GM12878 (cell line): ENCODE results near the gene SEC24A. TPM values are rescaled to one million over a fixed set of nuclear protein-coding genes. Genes with fewer than 3 reads are reported as not detected.

Experiments
- ATF2 ChIP-seq: IDR thresholded peaks from 2 replicates; pipeline ENCODE4 v1.6.1; 2012; ENCODE audit warnings: low read length, inconsistent platforms
- BCL11A ChIP-seq: IDR thresholded peaks from 2 replicates; pipeline ENCODE4 v1.6.1; 2011; ENCODE audit warnings: low read depth, low read length
- CHD1 ChIP-seq: IDR thresholded peaks from 2 replicates; pipeline ENCODE4 v1.6.1; 2012; ENCODE audit warnings: low read depth, low read length, improper control_type of control experiment
- EGR1 ChIP-seq, 2 experiments: IDR thresholded peaks; 1 replicate in 1 of 2; 2 replicates in 1 of 2; pipeline ENCODE4 v1.6.1; 2011 to 2012; ENCODE audit warnings: low read depth in 2 of 2, low read length in 2 of 2, borderline replicate concordance in 1 of 2, mild to moderate bottlenecking in 1 of 2, moderate library complexity in 1 of 2
- EP300 ChIP-seq, 2 experiments: fragments of 150-350 bp in 1 of 2; IDR thresholded peaks; 2 replicates each; pipeline ENCODE4 v1.6.1; 2011 to 2012; ENCODE audit warnings: low read depth in 2 of 2, low read length in 2 of 2, borderline replicate concordance in 1 of 2, improper control_type of control experiment in 1 of 2, inconsistent platforms in 1 of 2; ENCODE audit not compliant: control insufficient read depth in 1 of 2
- ETV6 ChIP-seq, 2 experiments: fragments of 450-650 bp in 1 of 2; IDR thresholded peaks in 1 of 2; conservative IDR thresholded peaks in 1 of 2; 2 replicates each; pipeline ENCODE4 v1.6.1; 2014; ENCODE audit warnings: antibody characterized with exemption in 1 of 2, borderline replicate concordance in 1 of 2, low read depth in 1 of 2, mild to moderate bottlenecking in 1 of 2, moderate library complexity in 1 of 2
- FOS ChIP-seq: IDR thresholded peaks from 3 replicates; pipeline ENCODE4 v1.6.1; 2011; ENCODE audit warnings: borderline replicate concordance; ENCODE audit not compliant: insufficient read length; ENCODE audit errors: extremely low read depth
- GATAD2B ChIP-seq: fragments of 450-650 bp; conservative IDR thresholded peaks from 2 replicates; pipeline ENCODE4 v1.6.1; 2017; ENCODE audit warnings: low read depth, mild to moderate bottlenecking, moderate library complexity
- IRF4 ChIP-seq: IDR thresholded peaks from 2 replicates; pipeline ENCODE4 v1.6.1; 2011; ENCODE audit warnings: low read depth, low read length
- JUND ChIP-seq: IDR thresholded peaks from 2 replicates; pipeline ENCODE4 v1.6.1; 2012; ENCODE audit warnings: low read depth, mild to moderate bottlenecking, low read length, improper control_type of control experiment, moderate library complexity
- MEF2A ChIP-seq: IDR thresholded peaks from 2 replicates; pipeline ENCODE4 v1.6.1; 2011; ENCODE audit warnings: low read depth, mild to moderate bottlenecking, low read length, moderate library complexity; ENCODE audit not compliant: insufficient read depth
- NFIC ChIP-seq: IDR thresholded peaks from 2 replicates; pipeline ENCODE4 v1.6.1; 2012; ENCODE audit warnings: low read depth, mild to moderate bottlenecking, inconsistent platforms, low read length, moderate library complexity
- PAX8 ChIP-seq: fragments of 450-650 bp; IDR thresholded peaks from 2 replicates; pipeline ENCODE4 v1.6.1; 2017; ENCODE audit warnings: mild to moderate bottlenecking, moderate library complexity
- RCOR1 ChIP-seq: conservative IDR thresholded peaks from 2 replicates; pipeline ENCODE4 v1.6.1; 2012; ENCODE audit warnings: low read depth, low read length, improper control_type of control experiment
- RUNX3 ChIP-seq: IDR thresholded peaks from 2 replicates; pipeline ENCODE4 v1.6.1; 2012; ENCODE audit warnings: low read length, inconsistent platforms
- SMAD1 ChIP-seq: fragments of 450-650 bp; IDR thresholded peaks from 2 replicates; pipeline ENCODE4 v1.6.1; 2018; ENCODE audit warnings: mild to moderate bottlenecking, low read depth; ENCODE audit not compliant: partially characterized antibody
- SUPT20H ChIP-seq: IDR thresholded peaks from 2 replicates; pipeline ENCODE4 v1.6.1; 2011; ENCODE audit warnings: low read depth, mild to moderate bottlenecking, low read length, moderate library complexity, borderline replicate concordance; ENCODE audit not compliant: control insufficient read depth
- polyA plus RNA-seq, 11 experiments: library from polyadenylated mRNA; depleted of rRNA in 4 of 11; unstranded in 6 of 11; stranded (reverse) in 5 of 11; fragments of >200 nt; fragmentation: Nextera tagmentation in 4 of 11; fragmentation: Illumina TruSeq in 1 of 11; extraction: Ambion mirVana in 4 of 11; extraction: Trizol in 1 of 11; gene quantifications; 1 replicate in 1 of 11; 2 replicates in 10 of 11; pipeline versions ENCODE4 v1.2.1 to v1.2.3, GENCODE V29; 2011 to 2016; ENCODE audit warnings: inconsistent platforms in 2 of 11, missing spikeins in 2 of 11, low read depth in 1 of 11
- total RNA-seq, 4 experiments: library from RNA; depleted of rRNA in 3 of 4; stranded (reverse); fragments of >200 nt in 3 of 4; fragmentation: Illumina TruSeq in 1 of 4; extraction: Trizol in 1 of 4; gene quantifications; 2 replicates each; pipeline versions ENCODE4 v1.2.1 to v1.2.3, GENCODE V29; 2013 to 2021
- TF ChIP-seq, protein P1 (sequence below): fragments of 450-650 bp; IDR thresholded peaks from 2 replicates; pipeline ENCODE4 v1.6.1; 2016; ENCODE audit warnings: mild to moderate bottlenecking
- TF ChIP-seq, protein P2 (sequence below): fragments of 450-650 bp; IDR thresholded peaks from 2 replicates; pipeline ENCODE4 v1.6.1; 2017; ENCODE audit warnings: mild to moderate bottlenecking, low read depth, inconsistent platforms; ENCODE audit not compliant: poor library complexity, severe bottlenecking
- TF ChIP-seq, protein P3 (sequence below): IDR thresholded peaks from 2 replicates; pipeline ENCODE4 v1.6.1; 2011; ENCODE audit warnings: borderline replicate concordance, low read depth, mild to moderate bottlenecking, moderate library complexity, low read length; ENCODE audit not compliant: insufficient read depth, poor library complexity, severe bottlenecking

SEC24A gene
- total and polyA plus RNA-seq, 10 of the 15 experiments (the other 5 are each of a cell fraction or from before 2014, with no cell fraction given): 7.1 to 52.2 (median 22.8) TPM

DNA sequence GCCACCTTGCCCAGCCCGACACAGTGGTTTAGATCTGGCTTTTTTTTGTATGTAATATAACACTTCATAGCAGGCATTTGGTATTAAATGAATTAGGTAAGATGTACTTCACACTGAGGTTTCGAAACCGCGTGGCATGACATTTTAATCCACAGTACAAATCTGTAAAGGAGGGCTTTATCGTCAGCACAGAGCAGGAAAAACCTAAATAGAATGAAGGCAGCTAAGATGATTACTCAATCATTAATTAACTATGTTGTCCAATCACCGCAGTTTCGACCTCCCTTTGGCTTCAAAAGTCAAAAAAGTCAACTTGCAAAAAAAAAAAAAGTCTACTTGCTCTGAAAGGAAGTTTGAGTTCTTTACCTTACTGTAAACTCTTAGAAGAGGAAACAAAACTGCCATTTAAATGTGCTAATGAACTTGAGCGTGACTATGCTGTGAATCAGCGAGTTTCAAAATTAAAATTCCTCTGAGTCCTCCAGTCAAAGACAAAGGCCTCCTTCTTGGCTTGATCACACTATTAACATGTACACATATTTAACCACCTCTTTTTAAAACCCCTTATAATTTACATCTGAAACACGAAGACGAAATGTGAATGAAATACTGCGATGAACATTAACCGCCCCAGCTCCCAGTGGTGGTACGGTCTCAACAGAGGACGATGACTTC, 698 bp upstream of the SEC24A start (continued):
- TF ChIP-seq SMAD1 (peak; percentile 40), FOS (no peak), IRF4 (no peak; the same call in 1 of the 2 replicates), CHD1 (peak; percentile 91), SUPT20H (no peak), RCOR1 (no peak), GATAD2B (no peak), BCL11A (0 out of 2 replicates have a peak, but pooled peaks have one; percentile 39), ATF2 (peak; percentile 79; the same call in 1 of the 2 replicates), NFIC (peak; percentile 79), MEF2A (0 out of 2 replicates have a peak, but pooled peaks have one; percentile 11), ETV6 (conservative IDR thresholded peaks at IDR 0.05 in 1 of 2, IDR thresholded peaks at IDR 0.05 in 1 of 2; ENCODE audit: borderline replicate concordance in 1 of 2, low read depth in 1 of 2) (no peak), RUNX3 (no peak), PAX8 (peak; percentile 43; the same call in 1 of the 2 replicates), EGR1 (IDR thresholded peaks at IDR 0.05; ENCODE audit: borderline replicate concordance in 1 of 2, low read depth in 2 of 2, low read length in 2 of 2) (no peak), JUND (no peak), EP300 (IDR thresholded peaks at IDR 0.05; ENCODE audit: borderline replicate concordance in 1 of 2, control insufficient read depth in 1 of 2, low read depth in 2 of 2, low read length in 2 of 2) (peak; percentile 10 to 41; a peak in 1 of 4 replicates)
- TF ChIP-seq, protein P1, sequence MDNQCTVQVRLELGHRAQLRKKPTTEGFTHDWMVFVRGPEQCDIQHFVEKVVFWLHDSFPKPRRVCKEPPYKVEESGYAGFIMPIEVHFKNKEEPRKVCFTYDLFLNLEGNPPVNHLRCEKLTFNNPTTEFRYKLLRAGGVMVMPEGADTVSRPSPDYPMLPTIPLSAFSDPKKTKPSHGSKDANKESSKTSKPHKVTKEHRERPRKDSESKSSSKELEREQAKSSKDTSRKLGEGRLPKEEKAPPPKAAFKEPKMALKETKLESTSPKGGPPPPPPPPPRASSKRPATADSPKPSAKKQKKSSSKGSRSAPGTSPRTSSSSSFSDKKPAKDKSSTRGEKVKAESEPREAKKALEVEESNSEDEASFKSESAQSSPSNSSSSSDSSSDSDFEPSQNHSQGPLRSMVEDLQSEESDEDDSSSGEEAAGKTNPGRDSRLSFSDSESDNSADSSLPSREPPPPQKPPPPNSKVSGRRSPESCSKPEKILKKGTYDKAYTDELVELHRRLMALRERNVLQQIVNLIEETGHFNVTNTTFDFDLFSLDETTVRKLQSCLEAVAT: peak; percentile 65
- TF ChIP-seq, protein P2, sequence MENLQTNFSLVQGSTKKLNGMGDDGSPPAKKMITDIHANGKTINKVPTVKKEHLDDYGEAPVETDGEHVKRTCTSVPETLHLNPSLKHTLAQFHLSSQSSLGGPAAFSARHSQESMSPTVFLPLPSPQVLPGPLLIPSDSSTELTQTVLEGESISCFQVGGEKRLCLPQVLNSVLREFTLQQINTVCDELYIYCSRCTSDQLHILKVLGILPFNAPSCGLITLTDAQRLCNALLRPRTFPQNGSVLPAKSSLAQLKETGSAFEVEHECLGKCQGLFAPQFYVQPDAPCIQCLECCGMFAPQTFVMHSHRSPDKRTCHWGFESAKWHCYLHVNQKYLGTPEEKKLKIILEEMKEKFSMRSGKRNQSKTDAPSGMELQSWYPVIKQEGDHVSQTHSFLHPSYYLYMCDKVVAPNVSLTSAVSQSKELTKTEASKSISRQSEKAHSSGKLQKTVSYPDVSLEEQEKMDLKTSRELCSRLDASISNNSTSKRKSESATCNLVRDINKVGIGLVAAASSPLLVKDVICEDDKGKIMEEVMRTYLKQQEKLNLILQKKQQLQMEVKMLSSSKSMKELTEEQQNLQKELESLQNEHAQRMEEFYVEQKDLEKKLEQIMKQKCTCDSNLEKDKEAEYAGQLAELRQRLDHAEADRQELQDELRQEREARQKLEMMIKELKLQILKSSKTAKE: peak; percentile 75
- TF ChIP-seq, protein P3, sequence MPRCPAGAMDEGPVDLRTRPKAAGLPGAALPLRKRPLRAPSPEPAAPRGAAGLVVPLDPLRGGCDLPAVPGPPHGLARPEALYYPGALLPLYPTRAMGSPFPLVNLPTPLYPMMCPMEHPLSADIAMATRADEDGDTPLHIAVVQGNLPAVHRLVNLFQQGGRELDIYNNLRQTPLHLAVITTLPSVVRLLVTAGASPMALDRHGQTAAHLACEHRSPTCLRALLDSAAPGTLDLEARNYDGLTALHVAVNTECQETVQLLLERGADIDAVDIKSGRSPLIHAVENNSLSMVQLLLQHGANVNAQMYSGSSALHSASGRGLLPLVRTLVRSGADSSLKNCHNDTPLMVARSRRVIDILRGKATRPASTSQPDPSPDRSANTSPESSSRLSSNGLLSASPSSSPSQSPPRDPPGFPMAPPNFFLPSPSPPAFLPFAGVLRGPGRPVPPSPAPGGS: no peak
